ENCODE data around the gene TTC7B. TPM values are rescaled to one million over a fixed set of nuclear protein-coding genes. Genes with fewer than 3 reads are reported as not detected.

Gene TTC7B
- total and polyA plus RNA-seq, 9 of the 15 experiments (the other 6 are each of a cell fraction or from before 2014, with no cell fraction given) = 2.2 to 77.2 (median 36.7) TPM

DNA sequence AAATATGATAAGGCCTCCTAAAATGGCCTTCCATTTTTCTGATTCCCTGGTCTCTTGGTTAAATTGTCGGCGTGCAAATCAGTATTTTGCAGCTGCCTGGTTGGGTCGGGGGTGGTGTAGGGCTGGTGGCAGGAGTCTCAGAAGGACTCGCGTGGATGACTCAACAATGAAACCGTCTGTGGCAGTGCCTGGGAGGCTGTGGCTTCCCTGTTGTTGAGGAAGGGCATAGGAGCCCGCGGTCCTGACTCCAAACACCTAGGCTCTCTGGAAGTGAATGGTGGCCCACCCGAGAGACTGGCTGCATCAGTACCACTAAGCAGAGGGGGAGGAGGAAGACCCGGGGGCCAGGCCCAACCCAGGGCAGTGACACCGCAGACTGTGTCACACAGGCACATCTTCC is 207.9 kb downstream of the TTC7B start:
- 100% methylated on average over 2 of the region's 11 CpGs for WGBS (ENCODE audit: insufficient coverage, low coverage, missing lambda C conversion rate)
- FAIRE-seq (no peak), DNase-seq (ENCODE audit: extremely low read depth in 1 of 4, low spot score in 3 of 4) (no peak), ATAC-seq (no peak)
- peaks cover 13% of the 10 kb centered on the region; the same call in 2 of the 3 replicates for H3K36me3 ChIP-seq (ENCODE audit: control insufficient read depth, insufficient read depth, low read length)
- no peak overlapping the region for H3K9ac ChIP-seq (ENCODE audit: insufficient read depth in 1 of 2, low read depth in 2 of 2, low read length in 2 of 2)
- no peak overlapping the region for H3K4me2 ChIP-seq (ENCODE audit: insufficient read depth, low read length)
- CTCF ChIA-PET (ENCODE audit: low intra/inter-chr PET ratio) = no interaction called here
- H3K27me3 ChIP-seq (ENCODE audit: control insufficient read depth in 2 of 2, insufficient read depth in 2 of 2, low read length in 2 of 2) = no peaks in the 10 kb centered on the region
- no peak overlapping the region for H3K27ac ChIP-seq (ENCODE audit: extremely low read depth, low read depth, low read length)
- intact Hi-C loops (cut with micrococcal nuclease) (no loop called here), in situ Hi-C loops (cut with MboI) (no loop called here)
- H3K4me1 ChIP-seq (replicated peaks in 1 of 2; ENCODE audit: control insufficient read depth in 2 of 2, insufficient read depth in 2 of 2, low read length in 2 of 2) = no peaks in the 10 kb centered on the region
- POLR2A ChIA-PET = no interaction called here
- H4K20me1 ChIP-seq (replicated peaks; ENCODE audit: control insufficient read depth, insufficient read depth, low read length) = no peaks in the 10 kb centered on the region
- no peak overlapping the region for H3K4me3 ChIP-seq
- no peak overlapping the region for H2AFZ ChIP-seq (ENCODE audit: low read depth, low read length)
- no peaks in the 10 kb centered on the region for H3K79me2 ChIP-seq (ENCODE audit: control insufficient read depth, insufficient read depth, low read length)
- H3K9me1 ChIP-seq (ENCODE audit: control insufficient read depth, insufficient read depth, low read length) = no peaks in the 10 kb centered on the region
- TF ChIP-seq, protein P1, sequence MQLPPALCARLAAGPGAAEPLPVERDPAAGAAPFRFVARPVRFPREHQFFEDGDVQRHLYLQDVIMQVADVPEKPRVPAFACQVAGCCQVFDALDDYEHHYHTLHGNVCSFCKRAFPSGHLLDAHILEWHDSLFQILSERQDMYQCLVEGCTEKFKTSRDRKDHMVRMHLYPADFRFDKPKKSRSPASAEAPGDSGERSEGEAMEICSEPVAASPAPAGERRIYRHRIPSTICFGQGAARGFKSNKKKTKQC (CRISPR knock-in tag; IDR thresholded peaks at IDR 0.05) = no peak
- TF ChIP-seq TAF9B (IDR thresholded peaks at IDR 0.05; ENCODE audit: partially characterized antibody) = no peak
- TF ChIP-seq, protein P2, sequence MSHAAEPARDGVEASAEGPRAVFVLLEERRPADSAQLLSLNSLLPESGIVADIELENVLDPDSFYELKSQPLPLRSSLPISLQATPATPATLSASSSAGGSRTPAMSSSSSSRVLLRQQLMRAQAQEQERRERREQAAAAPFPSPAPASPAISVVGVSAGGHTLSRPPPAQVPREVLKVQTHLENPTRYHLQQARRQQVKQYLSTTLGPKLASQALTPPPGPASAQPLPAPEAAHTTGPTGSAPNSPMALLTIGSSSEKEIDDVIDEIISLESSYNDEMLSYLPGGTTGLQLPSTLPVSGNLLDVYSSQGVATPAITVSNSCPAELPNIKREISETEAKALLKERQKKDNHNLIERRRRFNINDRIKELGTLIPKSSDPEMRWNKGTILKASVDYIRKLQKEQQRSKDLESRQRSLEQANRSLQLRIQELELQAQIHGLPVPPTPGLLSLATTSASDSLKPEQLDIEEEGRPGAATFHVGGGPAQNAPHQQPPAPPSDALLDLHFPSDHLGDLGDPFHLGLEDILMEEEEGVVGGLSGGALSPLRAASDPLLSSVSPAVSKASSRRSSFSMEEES (CRISPR knock-in tag; IDR thresholded peaks at IDR 0.05) = no peak
- no peak for TF ChIP-seq KDM2B (CRISPR knock-in tag; IDR thresholded peaks at IDR 0.05)
- TF ChIP-seq NFIC (IDR thresholded peaks at IDR 0.05) = no peak
- TF ChIP-seq RFX1 (IDR thresholded peaks at IDR 0.05) = no peak
- no peak for TF ChIP-seq NR2C2 (CRISPR knock-in tag; IDR thresholded peaks at IDR 0.05)
- no peak for TF ChIP-seq NR2C2 (tag; IDR thresholded peaks at IDR 0.05)
- TF ChIP-seq HNRNPL (IDR thresholded peaks at IDR 0.05; ENCODE audit: low read depth, low read length) = no peak
- no peak for TF ChIP-seq CHD4 (IDR thresholded peaks at IDR 0.05; ENCODE audit: insufficient read depth, insufficient replicate concordance, low read depth, low read length, poor library complexity, severe bottlenecking)
- TF ChIP-seq, protein P3, sequence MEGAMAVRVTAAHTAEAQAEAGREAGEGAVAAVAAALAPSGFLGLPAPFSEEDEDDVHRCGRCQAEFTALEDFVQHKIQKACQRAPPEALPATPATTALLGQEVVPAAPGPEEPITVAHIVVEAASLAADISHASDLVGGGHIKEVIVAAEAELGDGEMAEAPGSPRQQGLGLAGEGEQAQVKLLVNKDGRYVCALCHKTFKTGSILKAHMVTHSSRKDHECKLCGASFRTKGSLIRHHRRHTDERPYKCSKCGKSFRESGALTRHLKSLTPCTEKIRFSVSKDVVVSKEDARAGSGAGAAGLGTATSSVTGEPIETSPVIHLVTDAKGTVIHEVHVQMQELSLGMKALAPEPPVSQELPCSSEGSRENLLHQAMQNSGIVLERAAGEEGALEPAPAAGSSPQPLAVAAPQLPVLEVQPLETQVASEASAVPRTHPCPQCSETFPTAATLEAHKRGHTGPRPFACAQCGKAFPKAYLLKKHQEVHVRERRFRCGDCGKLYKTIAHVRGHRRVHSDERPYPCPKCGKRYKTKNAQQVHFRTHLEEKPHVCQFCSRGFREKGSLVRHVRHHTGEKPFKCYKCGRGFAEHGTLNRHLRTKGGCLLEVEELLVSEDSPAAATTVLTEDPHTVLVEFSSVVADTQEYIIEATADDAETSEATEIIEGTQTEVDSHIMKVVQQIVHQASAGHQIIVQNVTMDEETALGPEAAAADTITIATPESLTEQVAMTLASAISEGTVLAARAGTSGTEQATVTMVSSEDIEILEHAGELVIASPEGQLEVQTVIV (CRISPR knock-in tag; IDR thresholded peaks at IDR 0.05; ENCODE audit: borderline replicate concordance) = no peak
- no TSS peak for BruUV-seq (replicated peaks)
- no peaks in the 10 kb centered on the region for H3K9me3 ChIP-seq (replicated peaks; ENCODE audit: control insufficient read depth, insufficient read depth, low read depth, low read length)

Data from K562 (cell line).